Activated B cell treated with CpG ODN at 0.5 μM for 24 hours (primary cell): ENCODE measurements around the gene GRIA1. TPM values are rescaled to one million over a fixed set of nuclear protein-coding genes. Genes with fewer than 3 reads are reported as not detected.

Experiments used
- ATAC-seq: fragments of 200-7000 bp; cut with Tn5 transposase; one replicate; pipeline ENCODE4 v1.10.0; 2021; ENCODE audit warnings: low read depth, mild to moderate bottlenecking, moderate library complexity
- CTCF ChIA-PET: fragments of 350-600 bp; sonication (Branson Sonifier 250); formaldehyde crosslinking; loops from one replicate; lab custom pipeline; 2021; ENCODE audit warnings: antibody characterized with exemption; lab: Charles Lee
- POLR2A ChIA-PET: fragments of 350-600 bp; sonication (Branson Sonifier 250); formaldehyde crosslinking; loops from one replicate; lab custom pipeline; 2021; ENCODE audit warnings: antibody characterized with exemption; lab: Charles Lee
- DNase-seq: peaks from one replicate; pipeline ENCODE4 v3.0.0; 2022
- H3K27ac Mint-ChIP-seq: one replicate; pipeline ENCODE4 v1.8.0; 2020; ENCODE audit warnings: mixed read lengths
- H3K27me3 Mint-ChIP-seq: one replicate; pipeline ENCODE4 v1.8.0; 2021; ENCODE audit warnings: mixed read lengths
- H3K36me3 Mint-ChIP-seq: one replicate; pipeline ENCODE4 v1.8.0; 2021; ENCODE audit warnings: low read depth, mixed read lengths
- H3K4me1 Mint-ChIP-seq: one replicate; pipeline ENCODE4 v1.8.0; 2021; ENCODE audit warnings: mixed read lengths
- H3K4me3 Mint-ChIP-seq: one replicate; pipeline ENCODE4 v1.8.0; 2020; ENCODE audit warnings: mild to moderate bottlenecking, mixed read lengths
- H3K9me3 Mint-ChIP-seq: one replicate; pipeline ENCODE4 v1.8.0; 2020; ENCODE audit warnings: mixed read lengths
- intact Hi-C: fragments of 100-400 bp; cut with micrococcal nuclease; formaldehyde crosslinking; loops from one replicate; pipeline ENCODE4 v1.15.1; 2024
- total RNA-seq: library from RNA; stranded (reverse); gene quantifications from 2 replicates; pipeline ENCODE4 v1.2.3, GENCODE V29; 2022
- TF ChIP-seq, protein P1 (sequence below): fragments of 200-600 bp; IDR thresholded peaks from one replicate; pipeline ENCODE4 v1.8.0; 2022; ENCODE audit warnings: antibody characterized with exemption, mild to moderate bottlenecking

Gene GRIA1
- total RNA-seq, 1 donor from 2014 or later: not detected

DNA sequence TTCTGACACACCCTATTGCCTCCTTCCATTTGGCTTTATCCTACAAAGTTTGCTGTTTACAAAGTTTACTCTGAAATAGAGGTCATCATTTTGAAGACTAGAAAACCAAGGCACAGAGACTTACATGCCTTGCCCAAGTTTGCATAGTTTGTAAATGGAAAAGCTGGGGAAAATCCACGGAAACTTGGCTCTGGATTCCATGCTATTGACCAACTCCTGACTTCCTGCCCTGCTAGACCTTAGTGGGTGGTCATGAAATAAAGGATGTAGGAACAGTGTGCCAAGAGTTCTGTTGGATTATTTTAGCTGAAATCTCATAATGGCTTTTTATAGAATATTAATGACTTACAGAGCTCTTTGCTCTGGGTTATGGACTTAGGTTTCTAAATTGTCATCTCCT, 69.5 kb downstream of the GRIA1 start:
- ATAC-seq: no peak
- no peaks in the 10 kb centered on the region for H3K9me3 Mint-ChIP-seq
- ChIA-PET POLR2A (no interaction called here), CTCF (no interaction called here)
- H3K27ac Mint-ChIP-seq: no peak overlapping the region
- H3K27me3 Mint-ChIP-seq: no peaks in the 10 kb centered on the region
- H3K4me1 Mint-ChIP-seq: no peaks in the 10 kb centered on the region
- no peaks in the 10 kb centered on the region for H3K36me3 Mint-ChIP-seq
- TF ChIP-seq, protein P1, sequence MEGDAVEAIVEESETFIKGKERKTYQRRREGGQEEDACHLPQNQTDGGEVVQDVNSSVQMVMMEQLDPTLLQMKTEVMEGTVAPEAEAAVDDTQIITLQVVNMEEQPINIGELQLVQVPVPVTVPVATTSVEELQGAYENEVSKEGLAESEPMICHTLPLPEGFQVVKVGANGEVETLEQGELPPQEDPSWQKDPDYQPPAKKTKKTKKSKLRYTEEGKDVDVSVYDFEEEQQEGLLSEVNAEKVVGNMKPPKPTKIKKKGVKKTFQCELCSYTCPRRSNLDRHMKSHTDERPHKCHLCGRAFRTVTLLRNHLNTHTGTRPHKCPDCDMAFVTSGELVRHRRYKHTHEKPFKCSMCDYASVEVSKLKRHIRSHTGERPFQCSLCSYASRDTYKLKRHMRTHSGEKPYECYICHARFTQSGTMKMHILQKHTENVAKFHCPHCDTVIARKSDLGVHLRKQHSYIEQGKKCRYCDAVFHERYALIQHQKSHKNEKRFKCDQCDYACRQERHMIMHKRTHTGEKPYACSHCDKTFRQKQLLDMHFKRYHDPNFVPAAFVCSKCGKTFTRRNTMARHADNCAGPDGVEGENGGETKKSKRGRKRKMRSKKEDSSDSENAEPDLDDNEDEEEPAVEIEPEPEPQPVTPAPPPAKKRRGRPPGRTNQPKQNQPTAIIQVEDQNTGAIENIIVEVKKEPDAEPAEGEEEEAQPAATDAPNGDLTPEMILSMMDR: no peak
- intact Hi-C loops: no loop called here
- H3K4me3 Mint-ChIP-seq: no peak overlapping the region
- DNase-seq: no peak

DNA sequence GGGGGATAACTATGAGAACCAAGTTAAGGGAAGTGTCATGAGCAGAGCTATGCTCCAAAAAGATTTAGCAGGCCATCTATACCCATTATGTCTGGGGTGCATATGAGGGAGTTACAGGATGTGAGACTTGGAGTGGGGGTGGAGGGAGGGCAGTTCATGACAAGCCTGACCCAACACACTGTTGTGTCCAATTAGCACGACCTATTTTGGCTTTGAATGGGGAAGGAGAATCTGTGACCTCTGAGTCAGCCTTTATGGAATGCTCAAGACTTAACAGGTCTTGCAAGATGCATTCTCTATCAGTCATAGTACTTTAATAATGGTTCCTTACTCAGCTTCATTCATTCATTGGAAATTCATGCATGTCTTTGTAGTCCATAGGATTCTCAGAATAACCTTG, 71.7 kb downstream of the GRIA1 start:
- no peak overlapping the region for H3K4me3 Mint-ChIP-seq
- CTCF ChIA-PET: no interaction called here
- H3K27me3 Mint-ChIP-seq: no peaks in the 10 kb centered on the region
- intact Hi-C loops: no loop called here
- ATAC-seq (no peak), DNase-seq (no peak)
- TF ChIP-seq, protein P1: no peak
- H3K9me3 Mint-ChIP-seq: no peaks in the 10 kb centered on the region
- POLR2A ChIA-PET: no interaction called here
- H3K36me3 Mint-ChIP-seq: no peaks in the 10 kb centered on the region
- no peak overlapping the region for H3K27ac Mint-ChIP-seq
- H3K4me1 Mint-ChIP-seq: no peaks in the 10 kb centered on the region

DNA sequence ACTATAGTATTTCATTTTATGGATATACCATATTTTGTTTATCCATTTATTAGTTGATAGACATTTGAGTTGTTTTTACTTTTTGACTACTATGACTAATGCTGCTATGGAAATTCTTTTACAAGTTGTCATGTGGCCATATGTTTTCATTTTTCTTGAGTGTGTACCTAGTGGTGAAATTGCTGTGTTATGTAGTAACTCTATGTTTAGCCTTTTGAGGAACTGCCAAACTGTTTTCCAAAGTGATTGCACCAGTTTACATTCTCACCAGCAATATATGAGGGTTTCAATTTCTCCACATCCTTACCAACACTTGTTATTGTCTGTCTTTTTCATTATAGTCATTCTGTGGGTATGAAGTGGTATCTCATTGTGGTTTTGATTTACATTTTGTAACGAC, 75.4 kb downstream of the GRIA1 start:
- intact Hi-C loops: no loop called here
- DNase-seq (no peak), ATAC-seq (no peak)
- Mint-ChIP-seq H3K27ac (no peak overlapping the region), H3K27me3 (no peaks in the 10 kb centered on the region), H3K4me1 (no peaks in the 10 kb centered on the region), H3K36me3 (no peaks in the 10 kb centered on the region), H3K9me3 (no peaks in the 10 kb centered on the region), H3K4me3 (no peak overlapping the region)
- ChIA-PET CTCF (no interaction called here), POLR2A (no interaction called here)
- TF ChIP-seq, protein P1: no peak

DNA sequence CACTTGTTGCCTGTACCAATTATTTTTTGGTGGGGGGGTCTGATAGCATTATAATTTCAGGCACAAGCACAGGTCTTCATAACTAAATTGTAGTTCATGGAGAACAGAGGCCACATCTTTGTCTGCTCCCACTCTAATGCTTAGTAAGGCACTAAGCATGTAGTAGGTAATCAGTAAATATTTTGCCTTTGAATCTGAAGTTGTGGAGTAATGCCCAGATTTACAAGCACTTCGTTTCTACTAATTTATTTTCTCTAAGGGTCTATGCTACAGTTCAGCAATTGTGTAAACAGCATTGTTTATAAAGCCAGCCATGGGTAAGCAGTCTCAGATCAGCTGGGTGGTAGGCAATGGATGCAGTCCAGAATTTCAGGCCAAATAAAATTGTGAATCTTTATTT, 78.6 kb downstream of the GRIA1 start:
- CTCF ChIA-PET: no interaction called here
- H3K4me1 Mint-ChIP-seq: no peaks in the 10 kb centered on the region
- ATAC-seq (no peak), DNase-seq (no peak)
- H3K36me3 Mint-ChIP-seq: no peaks in the 10 kb centered on the region
- TF ChIP-seq, protein P1: no peak
- H3K27ac Mint-ChIP-seq: no peak overlapping the region
- no peaks in the 10 kb centered on the region for H3K9me3 Mint-ChIP-seq
- no peak overlapping the region for H3K4me3 Mint-ChIP-seq
- POLR2A ChIA-PET: no interaction called here
- no peaks in the 10 kb centered on the region for H3K27me3 Mint-ChIP-seq
- intact Hi-C loops: no loop called here

DNA sequence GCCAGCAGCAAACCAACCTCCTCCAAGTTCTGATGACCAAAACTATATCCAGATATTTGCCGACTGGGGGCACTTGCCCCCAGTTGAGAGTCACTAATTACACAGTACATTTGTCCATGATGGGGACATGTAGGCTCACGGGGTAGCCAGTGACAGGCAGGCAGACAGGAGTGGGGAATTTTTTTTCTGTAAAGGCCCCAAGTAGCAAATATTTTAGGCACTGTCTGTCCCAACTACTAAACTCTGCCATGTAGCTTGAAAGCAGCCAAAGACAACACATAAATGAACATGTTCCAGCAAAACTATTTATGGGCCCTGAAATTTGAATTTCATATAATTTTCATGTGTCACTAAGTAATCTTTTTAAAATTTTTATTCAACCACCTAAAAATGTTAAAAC, 80.7 kb downstream of the GRIA1 start:
- no peak for DNase-seq
- ATAC-seq: no peak
- Mint-ChIP-seq H3K4me3 (no peak overlapping the region), H3K36me3 (no peaks in the 10 kb centered on the region), H3K27ac (no peak overlapping the region), H3K9me3 (no peaks in the 10 kb centered on the region), H3K27me3 (no peaks in the 10 kb centered on the region), H3K4me1 (no peaks in the 10 kb centered on the region)
- TF ChIP-seq, protein P1: no peak
- ChIA-PET POLR2A (no interaction called here), CTCF (no interaction called here)
- intact Hi-C loops: no loop called here
